AG04450 (cell line): ENCODE results near the gene PLEKHA8. TPM values are rescaled to one million over a fixed set of nuclear protein-coding genes. Genes with fewer than 3 reads are reported as not detected.

ENCODE experiments used
- CTCF ChIA-PET: fragments of 300-600, 350-600 bp; formaldehyde crosslinking; extraction: SDS; loops from one replicate; lab custom pipeline; 2022; ENCODE audit warnings: antibody characterized with exemption, inconsistent platforms; lab: Charles Lee
- POLR2A ChIA-PET: fragments of 350-600 bp; formaldehyde crosslinking; extraction: SDS; loops from one replicate; lab custom pipeline; 2021; ENCODE audit warnings: antibody characterized with exemption, inconsistent platforms; lab: Yijun Ruan, JAX
- DNase-seq: peaks from one replicate; pipeline ENCODE4 v3.0.0-alpha.2; 2011; ENCODE audit warnings: low read depth, low spot score
- H3K27ac ChIP-seq: one replicate; pipeline ENCODE4 v1.5.1; 2012; ENCODE audit warnings: low read depth, low read length, control low read depth
- H3K27me3 ChIP-seq: one replicate; pipeline ENCODE4 v1.6.0; 2012; ENCODE audit warnings: low read length; ENCODE audit not compliant: control insufficient read depth, insufficient read depth
- H3K4me3 ChIP-seq: 2 replicates; pipeline ENCODE4 v1.5.1; 2011; ENCODE audit warnings: mild to moderate bottlenecking, low read depth, low read length, control low read depth
- H3K9me3 ChIP-seq: 2 replicates; pipeline ENCODE4 v1.5.1; 2012; ENCODE audit warnings: low read length; ENCODE audit not compliant: control insufficient read depth, insufficient read depth
- CTCF ChIP-seq: IDR thresholded peaks from 2 replicates; pipeline ENCODE4 v1.5.1; 2011; ENCODE audit warnings: low read depth, low read length, control low read depth, inconsistent platforms
- polyA plus RNA-seq: library from polyadenylated mRNA; depleted of rRNA; stranded (reverse); fragments of >200 nt; gene quantifications from 2 replicates; pipeline ENCODE4 v1.2.3, GENCODE V29; 2011

Gene PLEKHA8
- polyA plus RNA-seq, 1 experiment: 12.6 TPM

DNA sequence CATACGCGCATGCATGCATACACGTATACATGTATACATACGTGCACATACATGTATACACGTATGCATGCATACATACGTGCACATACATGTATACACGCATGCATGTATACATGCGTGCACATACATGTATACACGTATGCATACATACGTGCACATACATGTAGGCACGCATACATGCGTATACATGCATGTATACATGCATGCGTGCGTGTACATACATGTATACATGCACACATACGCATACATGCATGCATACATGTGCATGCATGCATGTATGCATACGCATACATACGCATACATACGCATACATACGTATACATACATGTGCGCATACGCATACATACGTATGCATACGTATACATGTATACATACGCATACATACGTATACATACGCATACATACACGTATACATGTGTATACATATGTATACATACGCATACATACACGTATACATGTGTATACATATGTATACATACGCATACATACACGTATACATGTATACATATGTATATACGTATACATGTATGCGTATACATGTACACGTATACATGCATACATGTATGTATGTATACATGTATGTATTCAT lies 87.6 kb downstream of the PLEKHA8 start:
- Histone ChIP-seq H3K4me3 (no peak overlapping the region), H3K27me3 (no peaks in the 10 kb centered on the region), H3K9me3 (peaks cover 3% of the 10 kb centered on the region; the same call in 1 of the 2 replicates), H3K27ac (no peak overlapping the region)
- ChIA-PET POLR2A (no interaction called here), CTCF (no interaction called here)
- no peak for DNase-seq
- no peak for TF ChIP-seq CTCF

GRCh38 chr7:30116771-30117170 lies 88.6 kb downstream of the PLEKHA8 start:
- CTCF ChIA-PET: interaction anchor here (0.6 kb wide), 1 partner anchor 44 kb away, joined by 9 read pairs; no protein-coding TSS in a partner anchor
- POLR2A ChIA-PET: no interaction called here
- TF ChIP-seq CTCF: no peak
- Histone ChIP-seq H3K27me3 (no peaks in the 10 kb centered on the region), H3K9me3 (peaks cover 3% of the 10 kb centered on the region; the same call in 1 of the 2 replicates), H3K4me3 (no peak overlapping the region), H3K27ac (no peak overlapping the region)
- no peak for DNase-seq

DNA sequence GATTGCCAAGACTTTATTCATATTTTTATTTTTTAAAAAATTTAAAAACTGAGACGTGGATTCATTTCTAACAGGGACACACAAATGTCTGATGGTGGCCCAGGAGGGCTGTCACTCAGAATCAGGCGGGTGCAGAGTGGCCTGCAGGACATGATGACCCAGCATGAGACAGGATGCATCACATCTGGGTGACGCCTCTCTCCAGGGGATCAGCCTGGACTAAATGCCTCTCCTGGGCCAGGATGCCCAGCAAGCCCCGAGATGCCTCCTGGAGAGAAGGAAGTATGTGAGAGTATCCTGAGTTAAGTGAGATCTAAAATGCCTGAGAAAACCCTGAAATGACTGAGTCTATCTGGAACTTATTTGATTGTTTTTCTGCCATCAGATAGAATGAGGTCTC lies 89.7 kb downstream of the PLEKHA8 start:
- no peaks in the 10 kb centered on the region for H3K27me3 ChIP-seq
- POLR2A ChIA-PET: no interaction called here
- no peak overlapping the region for H3K4me3 ChIP-seq
- H3K9me3 ChIP-seq: peaks cover 3% of the 10 kb centered on the region; the same call in 1 of the 2 replicates
- no peak for TF ChIP-seq CTCF
- CTCF ChIA-PET: no interaction called here
- no peak overlapping the region for H3K27ac ChIP-seq
- DNase-seq: no peak

DNA sequence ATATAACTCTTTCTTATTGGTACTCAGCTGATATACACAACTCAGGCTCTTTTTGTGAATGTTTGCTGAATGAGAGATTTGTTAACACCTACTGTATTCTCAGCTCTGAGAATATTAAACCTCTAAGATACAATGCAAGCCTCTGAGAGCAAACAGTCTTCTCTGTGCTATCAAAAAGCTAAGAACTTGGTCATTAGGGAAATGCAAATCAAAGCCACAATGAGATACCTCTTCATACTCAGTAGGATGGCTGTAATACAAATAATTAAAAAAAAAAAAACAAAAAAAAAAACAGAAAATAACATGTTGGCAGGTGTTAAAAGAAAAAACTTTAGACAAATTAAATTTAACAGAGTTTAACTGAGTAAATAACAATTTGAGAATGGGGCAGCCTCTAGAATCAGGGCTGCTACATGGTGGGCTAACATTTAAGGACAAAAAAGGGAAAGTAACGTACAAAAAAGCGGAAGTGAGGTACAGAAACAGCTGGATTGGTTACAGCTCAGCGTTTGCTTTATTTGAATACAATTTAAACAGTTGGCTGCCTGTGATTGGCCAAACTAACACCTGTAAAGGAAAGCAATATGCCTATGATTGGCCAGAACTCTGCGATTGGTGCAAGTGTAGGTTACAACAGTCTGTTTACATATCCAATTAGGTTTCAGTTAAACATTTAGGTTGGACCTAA lies 91.8 kb downstream of the PLEKHA8 start:
- CTCF ChIA-PET: no interaction called here
- no peak overlapping the region for H3K4me3 ChIP-seq
- no peak for DNase-seq
- TF ChIP-seq CTCF: no peak
- H3K27me3 ChIP-seq: no peaks in the 10 kb centered on the region
- H3K9me3 ChIP-seq: no peaks in the 10 kb centered on the region
- POLR2A ChIA-PET: interaction anchor here (0.6 kb wide), 1 partner anchor 20 kb away, joined by 6 read pairs; no protein-coding TSS in a partner anchor
- H3K27ac ChIP-seq: no peak overlapping the region
